ENCODE measurements around the gene PELI2.
"Not testable (repeated sequence)": the region's sequence is repeated elsewhere in the genome, so short reads cannot be mapped to it uniquely, and the experiment has no call there.

Gene PELI2

DNA sequence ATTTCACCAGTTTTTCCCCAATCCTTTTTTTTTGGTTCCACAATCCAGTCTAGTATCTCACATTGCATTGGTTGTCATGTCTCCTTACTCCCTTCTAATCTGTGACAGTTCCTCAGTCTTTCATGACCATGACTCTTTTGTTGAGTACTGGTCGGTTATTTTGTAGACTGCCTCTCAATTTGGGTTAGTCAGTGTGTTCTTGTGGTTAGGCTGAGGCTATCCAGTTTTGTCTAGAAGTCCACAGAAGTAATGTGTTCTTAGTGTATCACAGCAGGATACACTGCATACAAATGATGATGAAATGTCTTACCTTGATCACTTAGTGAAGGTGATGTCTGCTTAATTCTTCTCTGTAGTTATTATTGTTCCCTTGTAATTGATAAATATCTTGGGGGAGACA is 24.8 kb downstream of the PELI2 start:
- DNase-seq (ENCODE audit: low spot score), result no peak

DNA sequence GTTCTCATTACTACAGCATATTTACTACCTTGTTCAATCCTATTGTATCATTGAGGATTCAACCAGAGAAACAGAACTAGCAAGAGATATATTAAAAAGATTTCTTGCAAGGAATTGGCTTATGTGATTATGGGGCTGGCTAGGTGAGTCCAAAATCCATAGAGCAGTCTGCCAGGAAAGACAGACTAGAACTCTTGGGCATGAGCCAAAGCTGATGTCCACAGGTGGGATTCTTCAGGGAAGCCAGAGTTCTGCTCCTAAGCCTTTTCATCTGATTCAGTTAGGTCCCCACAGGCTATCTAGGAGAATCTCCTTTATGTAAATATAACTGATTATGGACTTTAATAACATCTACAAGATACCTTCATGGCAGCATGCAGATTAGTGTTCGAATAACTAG is 26.0 kb downstream of the PELI2 start:
- DNase-seq (ENCODE audit: low spot score), result no peak

DNA sequence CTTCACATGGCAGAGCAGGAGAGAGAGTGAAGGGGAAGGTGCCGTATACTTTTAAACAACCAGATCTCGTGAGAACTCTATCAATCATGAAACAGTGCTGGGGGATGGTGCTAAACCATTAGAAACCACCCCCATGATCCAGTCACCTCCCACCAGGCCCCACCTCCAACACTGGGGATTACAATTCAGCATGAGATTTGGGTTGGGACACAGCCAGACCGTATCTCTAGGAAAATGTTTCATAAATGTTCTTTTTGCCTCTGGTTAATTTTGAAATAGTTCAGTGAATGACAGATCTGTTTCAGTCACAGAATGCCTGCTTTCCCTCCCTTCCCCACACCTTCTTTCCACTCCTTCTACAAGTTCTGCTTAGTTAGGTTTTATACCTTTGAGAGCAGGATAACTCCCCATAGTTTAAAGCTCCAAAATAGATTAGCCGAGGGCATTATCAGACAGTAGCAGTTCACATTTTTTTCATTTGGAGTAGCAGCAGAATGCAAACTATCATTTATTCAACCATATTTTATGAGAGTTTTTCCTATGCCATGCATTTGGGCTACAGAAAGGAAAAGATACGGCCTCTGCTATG is 27.1 kb downstream of the PELI2 start:
- DNase-seq (ENCODE audit: low spot score), result no peak

DNA sequence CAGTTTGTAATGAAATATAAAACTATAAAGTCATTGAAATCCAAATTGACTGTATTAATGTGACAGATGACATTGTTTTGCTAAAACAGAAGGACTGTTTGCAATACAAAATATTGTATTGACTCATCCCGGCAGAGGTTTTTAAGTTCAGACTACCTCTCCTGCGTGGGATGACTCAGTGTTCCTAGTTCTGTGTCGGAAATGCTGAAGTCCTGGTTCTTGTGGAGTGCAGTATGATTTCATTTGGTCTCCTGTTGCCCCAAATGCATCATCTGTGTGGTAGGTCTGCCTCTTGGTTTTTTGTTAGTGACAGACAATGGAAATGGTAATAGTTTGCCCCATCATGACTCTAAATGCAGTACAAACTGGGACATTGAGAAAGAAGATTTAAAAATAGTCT is 27.8 kb downstream of the PELI2 start:
- DNase-seq (ENCODE audit: low spot score), result no peak

DNA sequence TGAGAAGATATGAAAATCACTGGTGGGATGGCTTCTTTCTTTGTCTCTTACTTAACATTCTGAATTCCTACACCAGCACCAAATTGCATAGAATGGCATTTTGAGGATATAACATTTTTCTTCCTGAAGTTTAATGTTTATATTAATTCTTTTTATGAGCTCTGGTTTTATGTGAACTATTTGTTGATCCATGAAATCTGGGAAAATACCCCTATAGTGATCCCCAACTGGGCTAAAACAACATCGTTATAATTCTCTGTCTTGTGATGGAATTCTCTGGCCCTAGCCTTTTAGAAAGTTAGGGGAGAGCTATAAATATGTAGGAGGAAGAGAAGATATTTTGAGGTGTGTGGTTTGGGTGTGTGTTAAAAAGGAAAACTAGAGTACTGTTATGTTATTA is 29.2 kb downstream of the PELI2 start:
- no peak for DNase-seq (ENCODE audit: low spot score)

DNA sequence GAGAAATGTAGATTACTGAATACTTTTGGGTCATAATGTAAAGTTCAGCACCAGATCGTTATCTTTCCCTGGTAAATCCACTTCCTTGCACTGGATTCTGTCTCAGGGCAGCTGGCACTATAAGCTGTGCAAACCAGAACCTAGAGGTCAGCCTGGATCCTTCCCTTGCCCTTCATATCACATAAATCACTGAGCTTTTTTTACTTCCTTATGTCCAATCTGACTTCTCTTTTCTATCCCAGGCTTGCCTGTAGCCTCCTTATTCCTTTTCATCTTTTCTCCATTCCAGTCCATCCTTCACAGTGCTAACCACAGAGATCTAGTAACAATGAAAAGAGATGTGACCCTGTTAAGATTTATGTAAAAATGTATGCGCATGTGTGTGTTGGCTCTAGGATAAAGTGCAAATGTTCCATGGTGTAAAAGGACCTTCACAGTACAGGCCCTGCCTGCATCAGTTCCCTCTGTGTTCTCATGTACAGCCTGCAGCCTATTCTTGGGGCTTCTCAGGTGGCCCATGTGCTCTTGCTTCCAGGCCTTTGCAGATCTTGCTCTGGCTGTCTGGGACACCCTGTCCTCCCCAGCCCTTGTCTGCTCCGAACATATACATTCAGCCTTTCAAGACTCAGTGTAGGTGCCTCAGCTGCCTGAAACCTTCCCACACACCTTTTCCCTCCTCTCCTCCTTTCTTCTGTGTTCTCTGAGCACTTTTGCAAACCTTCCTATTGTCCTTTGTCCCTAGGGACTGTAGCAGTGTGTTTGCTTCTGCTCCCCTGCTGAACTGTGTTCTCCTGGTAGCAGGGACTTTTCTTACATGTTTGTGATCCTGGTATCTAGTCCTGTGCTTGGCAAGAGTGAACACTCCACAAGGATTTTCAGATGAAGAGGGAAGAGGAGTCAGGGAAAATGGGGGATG is 30.0 kb downstream of the PELI2 start:
- DNase-seq (ENCODE audit: low spot score), result no peak

DNA sequence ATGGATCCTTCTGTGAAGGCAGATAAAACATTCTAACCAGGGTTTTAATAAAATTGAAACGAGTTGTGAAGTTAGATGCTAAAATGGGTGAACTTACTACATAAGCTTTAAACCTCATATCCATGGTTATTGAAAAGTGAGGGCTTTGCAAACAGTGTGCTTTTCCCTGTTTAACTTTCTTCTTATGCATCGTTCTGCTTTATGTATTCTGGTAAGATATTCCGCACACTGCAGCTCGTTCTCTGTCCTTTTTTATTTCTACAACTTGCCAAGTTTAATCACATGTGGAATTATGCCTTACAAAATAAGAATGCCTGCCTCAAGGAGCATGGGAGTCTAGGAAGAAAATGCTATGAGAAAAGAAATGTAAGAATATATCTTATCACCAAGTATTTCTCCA is 30.9 kb downstream of the PELI2 start:
- no peak for DNase-seq (ENCODE audit: low spot score)

DNA sequence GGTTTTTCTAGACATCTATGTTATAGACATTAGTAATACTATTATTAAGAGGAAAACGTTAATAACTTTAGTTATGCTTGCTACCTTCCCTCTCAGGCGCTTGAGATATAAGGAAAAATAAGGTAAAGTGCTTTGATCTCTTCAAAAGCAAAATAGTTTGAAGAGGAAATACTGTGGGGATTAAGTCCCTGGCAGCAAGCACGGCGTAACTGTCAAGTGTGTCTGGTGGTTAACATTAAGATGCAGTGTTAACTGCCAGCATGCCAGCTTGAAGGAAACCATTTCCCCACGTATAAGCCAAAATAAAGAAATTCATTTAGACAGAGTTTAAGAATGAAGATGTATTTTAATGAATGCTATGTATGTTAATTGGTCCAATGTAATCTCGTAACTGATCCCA is 31.8 kb downstream of the PELI2 start:
- no peak for DNase-seq (ENCODE audit: low spot score)

DNA sequence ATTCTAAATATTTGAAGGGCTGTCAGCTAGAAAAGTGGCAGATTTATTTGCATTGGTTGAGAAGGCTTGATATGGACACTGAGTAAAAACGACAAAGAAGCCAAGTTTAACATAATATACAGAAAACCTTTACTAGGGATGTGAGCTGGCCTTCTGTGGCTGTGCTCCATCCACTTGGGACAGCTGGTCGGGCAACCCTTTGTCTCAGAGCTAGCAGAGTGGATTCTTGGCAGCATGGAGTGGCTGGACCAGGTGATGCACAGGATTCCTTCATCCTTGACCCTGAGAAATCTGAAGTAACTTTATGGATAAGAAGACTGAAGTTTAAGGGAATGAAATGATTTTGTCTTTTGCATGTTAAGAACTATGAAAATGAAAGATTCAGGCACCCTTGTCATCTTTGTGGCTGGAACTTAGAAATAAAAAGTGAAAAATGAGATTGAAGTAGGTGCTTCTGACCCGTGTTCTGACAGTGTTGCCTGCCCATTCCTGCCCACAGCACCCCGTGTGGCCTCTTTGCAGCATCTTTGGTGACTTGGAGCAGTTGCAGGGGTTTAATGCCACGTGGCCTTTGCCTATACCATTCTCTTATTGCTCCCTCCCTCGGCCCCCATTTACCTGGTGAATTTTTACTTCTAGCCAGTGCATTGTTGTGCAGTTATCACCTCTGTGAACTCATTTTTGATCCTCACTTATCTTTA is 32.6 kb downstream of the PELI2 start:
- no peak for DNase-seq (ENCODE audit: low spot score)

DNA sequence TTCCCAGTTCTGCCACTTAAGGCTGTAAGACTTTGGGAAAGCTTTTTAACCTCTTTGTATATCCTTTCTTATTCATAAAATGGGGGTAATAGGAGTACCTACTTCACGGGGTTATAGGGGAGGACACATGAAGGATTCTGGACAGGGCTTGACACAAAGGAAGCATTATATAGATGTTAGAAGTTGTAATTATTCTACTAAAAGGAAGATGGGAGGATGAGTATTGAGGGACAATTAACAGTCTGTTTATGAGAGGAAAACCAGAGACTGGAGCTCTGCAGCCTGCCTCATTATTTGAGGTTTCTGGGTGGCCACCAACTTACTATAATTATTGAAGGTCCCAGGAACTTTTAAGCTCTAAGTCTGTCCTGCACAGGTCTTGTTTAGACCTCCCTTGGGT is 34.0 kb downstream of the PELI2 start:
- no peak for DNase-seq (ENCODE audit: low spot score)

DNA sequence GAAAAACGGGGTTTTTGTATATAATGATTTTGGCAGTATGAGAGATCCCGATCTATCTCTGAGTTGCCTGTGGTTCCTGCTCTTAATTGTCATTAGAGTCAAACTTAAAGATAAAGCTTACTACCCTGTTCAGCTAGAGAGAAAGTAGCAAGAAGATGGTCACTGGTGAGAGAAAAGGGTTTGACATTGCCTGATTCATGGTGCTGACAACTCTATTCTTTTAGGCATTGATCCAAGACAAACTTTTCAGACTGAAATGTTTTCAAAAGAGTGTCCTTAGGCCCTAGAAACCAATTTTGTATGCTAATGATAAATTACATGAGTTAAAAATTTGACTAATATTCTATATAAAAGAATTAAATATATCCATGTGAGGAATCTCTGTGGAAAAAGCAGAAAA is 35.1 kb downstream of the PELI2 start:
- DNase-seq (ENCODE audit: low spot score), result no peak

DNA sequence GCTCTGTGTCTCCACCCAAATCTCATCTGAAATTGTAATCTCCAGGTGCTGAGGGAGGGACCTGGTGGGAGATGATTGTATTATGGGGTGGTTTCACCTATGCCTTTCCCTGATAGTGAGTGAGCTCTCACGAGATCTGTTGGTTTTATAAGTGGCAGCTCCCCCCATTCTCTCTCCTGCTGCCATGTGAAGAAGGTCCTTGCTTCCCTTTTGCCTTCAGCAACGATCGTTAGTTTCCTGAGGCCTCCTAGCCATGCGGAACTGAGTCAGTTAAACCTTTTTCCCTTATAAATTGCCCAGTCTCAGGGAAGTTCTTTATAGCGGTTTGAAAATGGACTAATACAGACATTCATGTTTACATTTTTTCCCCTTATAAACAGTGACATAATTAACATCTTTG is 36.1 kb downstream of the PELI2 start:
- no peak for DNase-seq (ENCODE audit: low spot score)

DNA sequence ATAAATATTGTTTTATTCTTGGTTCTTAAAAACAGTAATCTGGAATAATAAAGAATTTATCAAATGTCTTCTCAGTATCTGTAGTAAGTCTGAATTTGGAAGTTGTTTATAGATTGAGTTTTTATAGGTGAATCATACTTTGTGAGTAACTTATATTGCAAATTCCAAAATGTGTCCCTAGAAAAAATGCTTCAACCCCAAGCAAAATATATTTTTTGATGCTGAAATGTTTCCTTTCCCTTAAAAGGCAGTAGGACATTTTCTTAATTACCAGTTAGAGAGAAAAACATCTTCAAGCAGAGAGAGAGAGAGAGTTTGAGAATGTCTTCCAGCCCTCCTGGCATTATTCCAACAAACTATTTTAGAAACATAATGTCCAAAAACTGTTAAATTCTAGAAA is 37.9 kb downstream of the PELI2 start:
- DNase-seq (ENCODE audit: low spot score), result no peak

DNA sequence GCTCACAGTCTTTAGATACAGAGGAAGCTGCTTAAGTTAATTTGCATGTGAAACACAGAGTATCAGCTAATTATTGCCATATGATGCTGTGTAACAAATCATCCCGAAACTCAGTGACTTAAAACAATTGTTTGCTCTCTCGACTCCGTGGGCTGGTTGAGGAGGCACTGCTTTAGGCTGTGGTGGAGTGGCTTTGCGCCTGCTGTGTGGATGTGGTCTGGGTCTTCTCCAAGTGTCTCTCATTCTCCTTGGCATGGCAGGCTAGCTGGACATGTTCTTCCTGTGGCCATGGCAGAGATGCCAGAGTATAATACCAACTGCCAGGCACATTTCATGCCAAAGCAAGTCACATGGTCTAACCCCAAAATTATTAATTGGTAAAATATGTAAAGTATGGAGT is 40.9 kb downstream of the PELI2 start:
- DNase-seq (ENCODE audit: low spot score), result no peak

DNA sequence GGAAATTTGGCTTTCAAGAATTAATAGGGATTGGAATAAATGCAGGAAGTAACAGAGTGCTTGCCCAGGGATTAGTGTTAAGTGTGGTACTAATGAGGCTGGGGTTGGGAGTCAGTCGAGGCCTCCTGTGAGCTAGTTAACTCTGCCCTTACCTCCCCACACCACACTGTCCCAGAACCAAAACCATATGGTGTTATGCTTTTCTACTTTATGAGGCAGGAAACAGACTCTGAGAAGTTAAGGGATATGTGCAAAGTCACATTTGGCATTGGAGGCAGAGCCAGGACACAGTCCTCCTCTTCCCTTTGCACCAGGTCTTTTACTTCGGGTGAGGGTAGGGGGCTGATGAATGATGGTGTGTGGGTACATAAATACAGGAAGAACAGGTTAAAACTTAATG is 41.9 kb downstream of the PELI2 start:
- no peak for DNase-seq (ENCODE audit: low spot score)

DNA sequence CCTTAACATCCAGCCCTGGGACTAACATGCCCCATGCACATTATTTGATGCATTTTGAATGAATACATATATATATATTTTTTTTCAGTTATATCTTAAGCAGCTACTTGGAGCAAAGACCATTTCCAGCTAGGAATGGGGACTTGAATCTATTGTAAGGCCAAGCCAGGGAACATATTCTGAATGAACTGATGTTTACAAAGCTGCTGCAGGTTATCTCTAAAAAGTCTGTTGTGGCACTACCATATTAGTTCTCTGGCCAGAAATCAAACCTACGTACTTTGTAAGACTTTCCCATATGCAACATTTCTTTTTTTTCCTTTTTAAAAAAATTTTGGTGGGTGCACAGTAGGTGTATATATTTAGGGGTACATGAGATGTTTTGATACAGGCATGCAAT is 43.4 kb downstream of the PELI2 start:
- DNase-seq (ENCODE audit: low spot score), result no peak

DNA sequence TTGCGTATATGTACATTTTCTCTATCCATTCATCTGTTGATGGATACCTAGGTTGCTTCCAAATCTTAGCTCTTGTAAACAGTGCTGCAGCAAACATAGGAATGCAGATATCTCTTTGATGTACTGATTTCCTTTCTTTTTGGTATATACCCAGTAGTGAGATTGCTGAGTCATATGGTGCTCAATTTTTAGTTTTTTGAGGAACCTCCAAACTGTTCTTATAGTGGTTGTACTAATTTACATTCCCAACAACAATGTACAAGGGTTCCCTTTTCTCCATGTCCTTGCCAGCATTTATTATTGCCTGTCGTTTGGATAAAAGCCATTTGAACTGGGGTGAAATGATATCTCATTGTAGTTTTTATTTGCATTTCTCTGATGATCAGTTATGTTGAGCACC is 44.3 kb downstream of the PELI2 start:
- DNase-seq (ENCODE audit: low spot score), result no peak

DNA sequence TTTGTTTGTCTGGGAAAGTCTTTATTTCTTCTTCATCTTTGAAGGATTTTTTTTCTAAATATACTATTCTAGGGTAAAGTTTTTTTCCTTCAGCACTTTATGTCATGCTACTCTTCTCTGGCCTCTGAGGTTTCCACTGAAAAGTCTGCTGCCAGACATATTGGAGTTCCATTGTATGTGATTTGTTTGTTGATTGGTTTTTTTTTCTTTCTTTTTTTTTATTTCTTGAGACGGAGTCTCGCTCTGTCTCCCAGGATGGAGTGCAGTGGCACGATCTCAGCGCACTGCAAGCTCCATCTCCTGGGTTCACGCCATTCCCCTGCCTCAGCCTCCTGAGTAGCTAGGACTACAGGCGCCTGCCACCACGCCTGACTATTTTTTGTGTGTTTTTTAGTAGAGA is 48.4 kb downstream of the PELI2 start:
- DNase-seq (ENCODE audit: low spot score), result not testable (repeated sequence)

DNA sequence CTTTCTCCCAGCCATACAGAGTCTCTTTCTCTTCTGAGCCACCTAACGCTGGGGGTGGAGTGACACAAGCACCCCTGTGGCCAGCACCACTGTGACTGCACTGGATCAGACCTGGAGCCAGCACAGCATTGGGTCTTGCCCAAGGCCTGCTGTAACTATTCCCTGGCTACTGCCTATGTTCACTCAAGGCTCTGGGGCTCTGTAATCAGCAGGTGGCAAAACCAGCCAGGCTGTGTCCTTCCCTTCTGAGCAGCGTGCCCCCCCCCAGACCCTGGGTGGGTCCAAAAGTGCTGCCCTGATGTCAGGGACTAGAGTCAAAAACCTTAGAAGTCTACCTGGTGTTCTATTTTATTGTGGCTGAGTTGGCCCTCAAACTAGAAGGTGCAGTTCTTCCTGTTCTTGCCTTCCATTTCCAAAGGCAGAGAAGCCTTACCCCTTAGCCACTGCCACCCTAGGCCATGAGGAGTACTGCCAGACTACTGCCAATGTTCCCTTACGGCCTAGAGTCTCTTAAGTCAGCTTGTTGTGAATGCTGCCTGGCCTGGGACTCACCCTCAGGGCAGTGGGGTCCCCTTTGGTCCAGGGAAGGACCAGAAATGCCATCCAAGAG is 49.9 kb downstream of the PELI2 start:
- DNase-seq (ENCODE audit: low spot score), result no peak

DNA sequence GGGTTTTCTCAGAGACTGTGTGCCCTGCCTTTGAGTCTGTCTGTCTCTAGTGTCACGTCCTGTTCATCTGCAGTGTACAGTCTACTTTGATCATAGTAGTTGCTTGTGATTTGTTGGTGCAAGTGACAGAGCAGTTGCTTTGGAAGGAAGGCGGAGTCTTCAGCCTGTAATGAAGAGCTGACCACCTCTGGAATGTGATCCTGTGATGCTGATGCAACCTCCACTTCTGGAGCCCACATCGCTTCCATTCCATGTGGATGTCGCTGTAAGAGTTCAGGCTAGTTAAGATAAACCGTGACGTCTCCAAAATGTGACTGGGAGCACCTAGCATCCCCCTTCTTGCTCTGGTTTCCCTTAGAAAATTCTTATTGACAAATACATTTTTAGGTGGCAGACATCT is 51.8 kb downstream of the PELI2 start:
- DNase-seq (ENCODE audit: low spot score), result no peak

DNA sequence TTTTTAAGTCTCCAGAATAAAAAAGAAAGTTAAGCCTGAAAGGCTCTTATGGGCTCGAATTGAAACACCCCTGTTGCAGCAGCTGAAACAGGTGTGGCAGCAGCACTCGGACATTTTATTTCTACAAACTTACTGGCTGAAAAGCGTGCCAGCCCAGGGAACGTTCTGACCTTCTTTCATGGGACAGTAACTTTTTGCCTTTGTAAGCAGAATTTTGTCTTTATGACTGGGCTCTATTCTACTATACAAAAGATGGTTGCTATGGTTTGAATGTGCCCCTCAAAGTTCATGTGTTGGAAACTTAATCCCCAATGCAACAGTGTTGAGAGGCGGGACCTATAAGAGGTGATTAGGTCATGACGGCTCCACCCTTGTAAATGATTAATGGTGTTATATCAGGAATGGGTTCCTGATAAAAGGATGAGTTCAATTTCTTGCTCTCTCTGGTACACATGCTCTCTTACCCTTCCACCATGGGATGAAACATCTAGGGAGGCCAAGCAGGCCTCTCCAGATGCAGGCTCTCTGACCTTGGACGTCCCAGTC is 52.7 kb downstream of the PELI2 start:
- no peak for DNase-seq (ENCODE audit: low spot score)

DNA sequence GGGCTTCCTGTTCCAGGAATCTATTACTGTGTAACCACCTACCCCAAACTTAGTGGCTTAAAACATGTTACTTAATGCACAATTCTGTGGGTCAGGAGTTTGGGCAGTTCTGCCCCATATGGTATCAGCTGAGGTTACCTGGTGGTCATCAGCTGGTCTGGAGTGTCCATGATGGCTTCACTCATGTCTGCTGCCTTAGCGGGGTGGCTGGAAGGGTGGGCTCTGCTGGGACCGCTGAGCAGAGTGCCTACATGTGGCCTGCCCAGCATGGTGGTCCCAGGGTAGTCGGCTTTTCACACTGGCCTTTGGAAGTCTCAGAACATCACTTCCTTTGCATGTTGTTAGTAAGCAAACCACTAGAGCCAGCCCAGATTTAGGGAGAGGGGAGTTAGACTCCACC is 53.9 kb downstream of the PELI2 start:
- no peak for DNase-seq (ENCODE audit: low spot score)

DNA sequence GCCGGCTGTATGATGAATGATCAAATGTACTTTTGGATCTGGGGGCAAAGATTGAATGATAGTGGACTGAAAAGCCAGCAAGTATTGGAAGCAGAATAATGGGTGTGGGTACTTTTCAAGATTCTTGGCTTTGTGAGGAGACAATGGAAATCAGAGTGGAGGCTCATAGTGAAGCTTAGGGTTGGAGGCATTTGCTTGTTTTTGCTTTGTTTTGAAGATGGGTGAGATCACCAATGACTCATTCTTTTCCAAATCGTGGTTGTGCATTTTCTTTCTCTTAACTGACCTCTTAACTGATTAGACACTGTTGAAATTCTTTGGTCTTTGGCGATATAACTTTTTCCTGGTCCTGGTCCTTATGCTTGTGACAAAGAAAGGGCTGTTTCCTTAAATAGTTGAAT is 54.4 kb downstream of the PELI2 start:
- DNase-seq (ENCODE audit: low spot score), result no peak

Measured in CD4-positive, alpha-beta T cell treated with Interleukin-15 for 4 hours (primary cell).